B cell (primary cell): Measurements from ENCODE around the gene ERCC4. TPM values are rescaled to one million over a fixed set of nuclear protein-coding genes. Genes with fewer than 3 reads are reported as not detected.

ENCODE experiments used
- ATAC-seq: fragments of 200-7000 bp; cut with Tn5 transposase; one replicate; pipeline ENCODE4 v1.10.0; 2021; ENCODE audit warnings: low read depth, mild to moderate bottlenecking, moderate number of reproducible peaks, moderate library complexity
- CTCF ChIA-PET: fragments of 350-600 bp; sonication (Branson Sonifier 250); formaldehyde crosslinking; loops from one replicate; lab custom pipeline; 2021; ENCODE audit warnings: antibody characterized with exemption, inconsistent platforms; lab: Charles Lee
- POLR2A ChIA-PET: fragments of 350-600 bp; sonication (Branson Sonifier 250); formaldehyde crosslinking; loops from one replicate; lab custom pipeline; 2021; ENCODE audit warnings: antibody characterized with exemption; lab: Charles Lee
- DNase-seq: peaks from one replicate; pipeline ENCODE4 v3.0.0; 2013
- H2AFZ ChIP-seq: 2 replicates; pipeline ENCODE4 v1.6.1; 2012; ENCODE audit warnings: mild to moderate bottlenecking, low read depth, low read length; ENCODE audit not compliant: insufficient read depth, poor library complexity, severe bottlenecking
- H3K27ac ChIP-seq, 2 donors: 1 replicate in 1 of 2; 2 replicates in 1 of 2; pipeline ENCODE4 v1.5.1; 2012 to 2013; ENCODE audit warnings: low read length in 2 of 2, mild to moderate bottlenecking in 2 of 2, moderate library complexity in 1 of 2
- H3K27me3 ChIP-seq, 4 experiments: fragments of 200-600 bp in 1 of 4; sonication (generic) in 1 of 4; replicated peaks in 1 of 4; 1 replicate in 2 of 4; 2 replicates in 2 of 4; pipeline versions ENCODE4 v1.6.1 to v1.7.0; 2013 to 2016; ENCODE audit warnings: low read length in 3 of 4, mild to moderate bottlenecking in 2 of 4, mixed read lengths in 1 of 4, moderate library complexity in 1 of 4; ENCODE audit not compliant: insufficient read depth in 4 of 4, control insufficient read depth in 3 of 4; ENCODE audit errors: control extremely low read depth in 1 of 4
- H3K36me3 ChIP-seq, 2 experiments: replicated peaks in 1 of 2; 1 replicate in 1 of 2; 2 replicates in 1 of 2; pipeline versions ENCODE4 v1.6.1 to v1.7.1; 2013; ENCODE audit warnings: low read length in 1 of 2; ENCODE audit not compliant: insufficient read depth in 2 of 2, control insufficient read depth in 1 of 2; ENCODE audit errors: control extremely low read depth in 1 of 2, extremely low read depth in 1 of 2
- H3K4me1 ChIP-seq, 2 donors: fragments of 200-600 bp in 1 of 2; sonication (generic) in 1 of 2; 1 replicate in 1 of 2; 2 replicates in 1 of 2; pipeline versions ENCODE4 v1.5.1 to v1.6.1; 2013 to 2017; ENCODE audit warnings: low read length in 2 of 2; ENCODE audit not compliant: control insufficient read depth in 2 of 2, insufficient read depth in 2 of 2
- H3K4me2 ChIP-seq: replicated peaks from 2 replicates; pipeline ENCODE3; 2012; ENCODE audit warnings: mild to moderate bottlenecking, low read depth, low read length; ENCODE audit not compliant: poor library complexity, severe bottlenecking
- H3K4me3 ChIP-seq, 5 experiments: fragments of 200-600 bp in 1 of 5; sonication (generic) in 1 of 5; 1 replicate in 3 of 5; 2 replicates in 2 of 5; pipeline versions ENCODE4 v1.5.1 to v1.7.0; 2011 to 2016; ENCODE audit warnings: low read length in 4 of 5, mild to moderate bottlenecking in 4 of 5, low read depth in 2 of 5, control low read depth in 1 of 5, moderate library complexity in 1 of 5; ENCODE audit not compliant: insufficient read depth in 1 of 5; ENCODE audit errors: control extremely low read depth in 1 of 5, extremely low read depth in 1 of 5
- H3K79me2 ChIP-seq: fragments of 200-600 bp; sonication (generic); one replicate; pipeline ENCODE4 v1.6.0; 2016; ENCODE audit warnings: low read length; ENCODE audit not compliant: control insufficient read depth, insufficient read depth
- H3K9ac ChIP-seq: fragments of 200-600 bp; sonication (generic); 2 replicates; pipeline ENCODE4 v1.6.1; 2017; ENCODE audit warnings: mild to moderate bottlenecking, low read length, moderate library complexity
- H3K9me3 ChIP-seq, 3 donors: one replicate each; pipeline versions ENCODE4 v1.6.1 to v1.7.1; 2013; ENCODE audit warnings: low read length in 2 of 3; ENCODE audit not compliant: control insufficient read depth in 2 of 3, insufficient read depth in 1 of 3; ENCODE audit errors: control extremely low read depth in 1 of 3
- H4K20me1 ChIP-seq: 2 replicates; pipeline ENCODE4 v1.6.0; 2012; ENCODE audit warnings: mild to moderate bottlenecking, low read length; ENCODE audit not compliant: insufficient read depth, control insufficient read depth, poor library complexity, severe bottlenecking
- H3K27ac Mint-ChIP-seq: one replicate; pipeline ENCODE4 v1.8.0; 2021; ENCODE audit warnings: mixed read lengths
- H3K27me3 Mint-ChIP-seq: one replicate; pipeline ENCODE4 v1.8.0; 2021; ENCODE audit warnings: mixed read lengths
- H3K4me1 Mint-ChIP-seq: one replicate; pipeline ENCODE4 v1.8.0; 2021; ENCODE audit warnings: mixed read lengths
- H3K4me3 Mint-ChIP-seq: one replicate; pipeline ENCODE4 v1.8.0; 2021; ENCODE audit warnings: mixed read lengths
- H3K9me3 Mint-ChIP-seq: one replicate; pipeline ENCODE4 v1.8.0; 2022; ENCODE audit warnings: mixed read lengths; ENCODE audit not compliant: insufficient read depth
- EZH2 ChIP-seq: IDR thresholded peaks from 2 replicates; pipeline ENCODE4 v1.6.1; 2012; ENCODE audit warnings: borderline replicate concordance, low read depth, mild to moderate bottlenecking, moderate library complexity, low read length; ENCODE audit not compliant: insufficient read depth, poor library complexity, severe bottlenecking
- WGBS: methylation state at CpG from one replicate; pipeline ENCODE4 v1.1.5; 2013; ENCODE audit warnings: missing lambda C conversion rate; ENCODE audit not compliant: insufficient coverage; 5-methylcytosine and 5-hydroxymethylcytosine counted together
- intact Hi-C: fragments of 100-400 bp; cut with micrococcal nuclease; formaldehyde crosslinking; loops from one replicate; pipeline ENCODE4 v1.10.0; 2022
- polyA plus RNA-seq: library from polyadenylated mRNA; depleted of rRNA; stranded (reverse); fragments of >200 nt; gene quantifications from 2 replicates; pipeline ENCODE4 v1.2.3, GENCODE V29; 2012
- total RNA-seq, 2 donors: library from RNA; stranded (reverse); fragments of 120-200 nt in 1 of 2; gene quantifications; 1 replicate in 1 of 2; 2 replicates in 1 of 2; pipeline versions ENCODE4 v1.2.3 to v1.2.4, GENCODE V29; 2013 to 2022
- TF ChIP-seq, protein P1 (sequence below): fragments of 200-600 bp; IDR thresholded peaks from one replicate; pipeline ENCODE4 v1.8.0; 2022; ENCODE audit warnings: antibody characterized with exemption, mild to moderate bottlenecking

The ERCC4 gene
- total and polyA plus RNA-seq, 2 donors (not counting 1 experiment from before 2014, with no cell fraction given) = 1.0 to 11.9 TPM

DNA sequence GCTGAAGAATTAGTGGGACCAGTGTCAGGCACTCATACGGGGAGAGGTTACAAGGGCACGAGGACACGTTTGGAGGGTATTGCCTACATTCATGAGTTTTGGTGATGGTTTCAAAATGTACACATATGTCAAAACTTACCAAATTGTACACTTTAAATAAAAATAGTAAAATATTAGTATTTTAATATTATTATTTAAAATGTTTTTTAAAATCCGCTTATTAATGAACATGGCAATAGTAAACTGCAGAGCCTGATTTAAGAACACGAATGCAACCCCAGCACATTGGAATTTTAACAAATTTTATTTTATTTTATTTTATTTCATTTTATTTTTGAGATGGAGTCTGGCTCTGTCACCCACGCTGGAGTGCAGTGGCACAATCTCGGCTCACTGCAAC is 10.9 kb upstream of the ERCC4 start:
- no peaks in the 10 kb centered on the region for H3K36me3 ChIP-seq
- no peak overlapping the region for H3K9ac ChIP-seq
- H3K9me3 Mint-ChIP-seq = peaks cover 2% of the 10 kb centered on the region
- peaks cover 0 to 5% (median 4%) of the 10 kb centered on the region in 3 donors for H3K9me3 ChIP-seq
- no peaks in the 10 kb centered on the region for H3K79me2 ChIP-seq
- ATAC-seq (no peak), DNase-seq (no peak)
- no peak overlapping the region for H3K4me3 Mint-ChIP-seq
- H3K4me3 ChIP-seq = no peak overlapping the region
- intact Hi-C loops = no loop called here
- ChIA-PET CTCF (interaction anchor here (1.1 kb wide), 1 partner anchor 9 kb away, joined by 3 read pairs; no protein-coding TSS in a partner anchor), POLR2A (no interaction called here)
- no peak overlapping the region for H3K27ac ChIP-seq
- H3K27me3 Mint-ChIP-seq = peaks cover 33% of the 10 kb centered on the region
- H3K27ac Mint-ChIP-seq = no peak overlapping the region
- 100% methylated on average over 1 of the region's 7 CpGs for WGBS
- peaks cover 12% of the 10 kb centered on the region for H3K4me1 Mint-ChIP-seq
- peaks cover 0 to 5% (median 4%) of the 10 kb centered on the region in 4 experiments for H3K27me3 ChIP-seq
- no peak overlapping the region for H2AFZ ChIP-seq
- H3K4me1 ChIP-seq = peaks cover 6 to 11% of the 10 kb centered on the region in 2 donors
- no peak overlapping the region for H3K4me2 ChIP-seq
- TF ChIP-seq EZH2 = no peak
- TF ChIP-seq, protein P1, sequence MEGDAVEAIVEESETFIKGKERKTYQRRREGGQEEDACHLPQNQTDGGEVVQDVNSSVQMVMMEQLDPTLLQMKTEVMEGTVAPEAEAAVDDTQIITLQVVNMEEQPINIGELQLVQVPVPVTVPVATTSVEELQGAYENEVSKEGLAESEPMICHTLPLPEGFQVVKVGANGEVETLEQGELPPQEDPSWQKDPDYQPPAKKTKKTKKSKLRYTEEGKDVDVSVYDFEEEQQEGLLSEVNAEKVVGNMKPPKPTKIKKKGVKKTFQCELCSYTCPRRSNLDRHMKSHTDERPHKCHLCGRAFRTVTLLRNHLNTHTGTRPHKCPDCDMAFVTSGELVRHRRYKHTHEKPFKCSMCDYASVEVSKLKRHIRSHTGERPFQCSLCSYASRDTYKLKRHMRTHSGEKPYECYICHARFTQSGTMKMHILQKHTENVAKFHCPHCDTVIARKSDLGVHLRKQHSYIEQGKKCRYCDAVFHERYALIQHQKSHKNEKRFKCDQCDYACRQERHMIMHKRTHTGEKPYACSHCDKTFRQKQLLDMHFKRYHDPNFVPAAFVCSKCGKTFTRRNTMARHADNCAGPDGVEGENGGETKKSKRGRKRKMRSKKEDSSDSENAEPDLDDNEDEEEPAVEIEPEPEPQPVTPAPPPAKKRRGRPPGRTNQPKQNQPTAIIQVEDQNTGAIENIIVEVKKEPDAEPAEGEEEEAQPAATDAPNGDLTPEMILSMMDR = no peak
- H4K20me1 ChIP-seq = no peaks in the 10 kb centered on the region

DNA sequence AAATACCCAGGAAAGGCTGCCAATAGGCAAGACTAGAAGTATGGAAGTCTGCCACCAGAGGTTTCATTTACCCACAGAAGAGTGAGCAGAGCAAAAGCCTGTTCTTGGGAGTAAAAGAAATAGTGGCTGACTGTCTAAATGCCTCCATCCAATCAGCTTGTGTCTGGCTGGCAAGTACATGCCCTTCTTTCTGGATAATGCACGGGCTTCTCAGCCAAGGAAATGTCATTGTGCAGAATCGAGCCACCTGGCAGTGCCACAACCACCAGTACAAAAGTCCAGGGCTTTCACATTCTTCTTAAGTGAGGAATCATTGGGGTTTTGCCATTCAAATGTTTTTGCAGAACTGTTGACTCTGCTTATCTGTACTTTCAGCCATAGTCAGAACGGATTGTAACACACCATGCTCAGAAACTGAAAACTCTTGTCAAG is 10.1 kb upstream of the ERCC4 start:
- H3K4me1 ChIP-seq = peaks cover 6 to 9% of the 10 kb centered on the region in 2 donors
- ATAC-seq (no peak), DNase-seq (no peak)
- intact Hi-C loops = no loop called here
- CTCF ChIA-PET = interaction anchor here (0.6 to 1.4 kb wide), 3 partner anchors 8 to 1927 kb away, joined by 3 to 7 read pairs (median 3); partner anchors contain the start of gene ERCC4
- peaks cover 0 to 4% (median 3%) of the 10 kb centered on the region in 3 donors for H3K9me3 ChIP-seq
- H3K4me2 ChIP-seq = no peak overlapping the region
- H3K9ac ChIP-seq = no peak overlapping the region
- Mint-ChIP-seq H3K27ac (no peak overlapping the region), H3K4me1 (peaks cover 12% of the 10 kb centered on the region), H3K27me3 (peaks cover 33% of the 10 kb centered on the region), H3K9me3 (peaks cover 2% of the 10 kb centered on the region), H3K4me3 (no peak overlapping the region)
- no peaks in the 10 kb centered on the region for H3K36me3 ChIP-seq
- POLR2A ChIA-PET = no interaction called here
- 60% methylated on average over 1 of the region's 3 CpGs for WGBS
- no peak overlapping the region for H2AFZ ChIP-seq
- H3K4me3 ChIP-seq = no peak overlapping the region
- TF ChIP-seq, protein P1 = no peak
- TF ChIP-seq EZH2 = no peak
- H3K27ac ChIP-seq = no peak overlapping the region
- no peaks in the 10 kb centered on the region for H3K79me2 ChIP-seq
- peaks cover 0 to 5% (median 4%) of the 10 kb centered on the region in 4 experiments for H3K27me3 ChIP-seq
- no peaks in the 10 kb centered on the region for H4K20me1 ChIP-seq
